GM23248 (cell line): Measurements from ENCODE around the gene SV2B.

Source experiments
- EZH2 ChIP-seq: fragments of 200-600 bp; sonication (generic); IDR thresholded peaks from 2 replicates; pipeline ENCODE4 v1.6.1; 2018; ENCODE audit warnings: antibody characterized with exemption, mild to moderate bottlenecking; ENCODE audit not compliant: insufficient read depth, poor library complexity, severe bottlenecking
- EZH2phosphoT487 ChIP-seq: fragments of 200-600 bp; sonication (generic); IDR thresholded peaks from 2 replicates; pipeline ENCODE4 v1.6.1; 2018; ENCODE audit warnings: antibody characterized with exemption, moderate library complexity, mild to moderate bottlenecking, low read depth; ENCODE audit not compliant: insufficient read depth

GRCh38 chr15:91246998-91247397 lies 146.9 kb downstream of the SV2B start:
- TF ChIP-seq EZH2, result no peak
- no peak for TF ChIP-seq EZH2phosphoT487
